Mesenchymal stem cell (in vitro differentiated cells and primary cell): ENCODE measurements around the gene PHPT1.

Source experiments
- DNase-seq: peaks from one replicate; pipeline ENCODE4 v3.0.0-alpha.2; 2013
- H2AFZ ChIP-seq: one replicate; pipeline ENCODE4 v1.6.1; 2013; ENCODE audit warnings: low read depth, mild to moderate bottlenecking, control low read depth, inconsistent platforms, low read length, moderate library complexity
- H2AK5ac ChIP-seq: 2 replicates; pipeline ENCODE4 v1.6.1; 2013; ENCODE audit warnings: low read length, moderate library complexity, mild to moderate bottlenecking, inconsistent platforms; ENCODE audit not compliant: severe bottlenecking
- H2BK120ac ChIP-seq: one replicate; pipeline ENCODE4 v1.6.1; 2013; ENCODE audit warnings: low read depth, mild to moderate bottlenecking, inconsistent platforms, low read length, moderate library complexity
- H2BK12ac ChIP-seq, 2 experiments: one replicate each; pipeline ENCODE4 v1.6.1; 2013; ENCODE audit warnings: inconsistent platforms in 2 of 2, low read length in 2 of 2, mild to moderate bottlenecking in 2 of 2, moderate library complexity in 2 of 2, control low read depth in 1 of 2
- H2BK15ac ChIP-seq: one replicate; pipeline ENCODE4 v1.6.1; 2013; ENCODE audit warnings: mild to moderate bottlenecking, low read depth, inconsistent platforms; ENCODE audit not compliant: poor library complexity, severe bottlenecking
- H2BK5ac ChIP-seq: 2 replicates; pipeline ENCODE4 v1.6.1; 2013; ENCODE audit warnings: low read depth, mild to moderate bottlenecking, low read length, control low read depth, inconsistent platforms; ENCODE audit not compliant: poor library complexity, severe bottlenecking
- H3K14ac ChIP-seq, 2 experiments: one replicate each; pipeline ENCODE4 v1.6.1; 2013; ENCODE audit warnings: inconsistent platforms in 2 of 2, low read length in 2 of 2, control low read depth in 1 of 2, mild to moderate bottlenecking in 1 of 2, moderate library complexity in 1 of 2
- H3K18ac ChIP-seq, 2 experiments: one replicate each; pipeline ENCODE4 v1.6.1; 2013; ENCODE audit warnings: inconsistent platforms in 2 of 2, low read length in 2 of 2, control low read depth in 1 of 2, low read depth in 1 of 2, mild to moderate bottlenecking in 1 of 2
- H3K23ac ChIP-seq, 2 experiments: one replicate each; pipeline ENCODE4 v1.6.1; 2013; ENCODE audit warnings: inconsistent platforms in 2 of 2, low read length in 2 of 2, mild to moderate bottlenecking in 2 of 2, moderate library complexity in 2 of 2, control low read depth in 1 of 2
- H3K27ac ChIP-seq: 2 replicates; pipeline ENCODE4 v1.5.1; 2013; ENCODE audit warnings: mild to moderate bottlenecking, moderate library complexity, low read length, control low read depth, inconsistent platforms; ENCODE audit not compliant: poor library complexity, severe bottlenecking
- H3K27me3 ChIP-seq, 2 experiments: 2 replicates each; pipeline versions ENCODE4 v1.6.1 to v1.7.0; 2013; ENCODE audit warnings: low read length in 2 of 2, mild to moderate bottlenecking in 2 of 2, moderate library complexity in 2 of 2, control low read depth in 1 of 2, inconsistent platforms in 1 of 2; ENCODE audit not compliant: control insufficient read depth in 1 of 2, insufficient read depth in 1 of 2
- H3K36me3 ChIP-seq, 2 experiments: 2 replicates each; pipeline versions ENCODE4 v1.6.1 to v1.7.0; 2013; ENCODE audit warnings: low read length in 2 of 2, control low read depth in 1 of 2, inconsistent platforms in 1 of 2, low read depth in 1 of 2, mild to moderate bottlenecking in 1 of 2; ENCODE audit not compliant: insufficient read depth in 2 of 2, control insufficient read depth in 1 of 2
- H3K4ac ChIP-seq, 2 experiments: one replicate each; pipeline ENCODE4 v1.6.1; 2013; ENCODE audit warnings: inconsistent platforms in 2 of 2, low read length in 2 of 2, mild to moderate bottlenecking in 2 of 2, moderate library complexity in 2 of 2, control low read depth in 1 of 2, low read depth in 1 of 2
- H3K4me1 ChIP-seq: 2 replicates; pipeline ENCODE4 v1.6.1; 2013; ENCODE audit warnings: low read depth, low read length, control low read depth; ENCODE audit not compliant: control insufficient read depth, insufficient read depth
- H3K4me2 ChIP-seq: 2 replicates; pipeline ENCODE4 v1.6.1; 2013; ENCODE audit warnings: low read length, mild to moderate bottlenecking, inconsistent platforms; ENCODE audit not compliant: poor library complexity, severe bottlenecking
- H3K4me3 ChIP-seq, 2 experiments: 2 replicates each; pipeline versions ENCODE4 v1.5.1 to v1.7.0; 2013; ENCODE audit warnings: low read length in 2 of 2, mild to moderate bottlenecking in 2 of 2, control low read depth in 1 of 2, low read depth in 1 of 2; ENCODE audit not compliant: insufficient read depth in 1 of 2
- H3K79me1 ChIP-seq: replicated peaks from 2 replicates; pipeline ENCODE4 v1.6.1; 2013; ENCODE audit warnings: mild to moderate bottlenecking, control low read depth, low read length, inconsistent platforms; ENCODE audit not compliant: poor library complexity, severe bottlenecking
- H3K9ac ChIP-seq: 2 replicates; pipeline ENCODE4 v1.7.0; 2013; ENCODE audit warnings: mild to moderate bottlenecking, low read length, moderate library complexity
- H3K9me3 ChIP-seq: 2 replicates; pipeline ENCODE4 v1.7.0; 2013; ENCODE audit warnings: mild to moderate bottlenecking, low read length; ENCODE audit not compliant: control insufficient read depth
- H4K8ac ChIP-seq: one replicate; pipeline ENCODE4 v1.6.1; 2013; ENCODE audit warnings: inconsistent platforms, mild to moderate bottlenecking, low read length, moderate library complexity
- H4K91ac ChIP-seq: one replicate; pipeline ENCODE4 v1.6.1; 2013; ENCODE audit warnings: mild to moderate bottlenecking, low read length, inconsistent platforms
- WGBS: methylation state at CpG from one replicate; pipeline ENCODE4 v1.1.7; 2013; ENCODE audit warnings: mixed read lengths; 5-methylcytosine and 5-hydroxymethylcytosine counted together

Gene PHPT1

DNA sequence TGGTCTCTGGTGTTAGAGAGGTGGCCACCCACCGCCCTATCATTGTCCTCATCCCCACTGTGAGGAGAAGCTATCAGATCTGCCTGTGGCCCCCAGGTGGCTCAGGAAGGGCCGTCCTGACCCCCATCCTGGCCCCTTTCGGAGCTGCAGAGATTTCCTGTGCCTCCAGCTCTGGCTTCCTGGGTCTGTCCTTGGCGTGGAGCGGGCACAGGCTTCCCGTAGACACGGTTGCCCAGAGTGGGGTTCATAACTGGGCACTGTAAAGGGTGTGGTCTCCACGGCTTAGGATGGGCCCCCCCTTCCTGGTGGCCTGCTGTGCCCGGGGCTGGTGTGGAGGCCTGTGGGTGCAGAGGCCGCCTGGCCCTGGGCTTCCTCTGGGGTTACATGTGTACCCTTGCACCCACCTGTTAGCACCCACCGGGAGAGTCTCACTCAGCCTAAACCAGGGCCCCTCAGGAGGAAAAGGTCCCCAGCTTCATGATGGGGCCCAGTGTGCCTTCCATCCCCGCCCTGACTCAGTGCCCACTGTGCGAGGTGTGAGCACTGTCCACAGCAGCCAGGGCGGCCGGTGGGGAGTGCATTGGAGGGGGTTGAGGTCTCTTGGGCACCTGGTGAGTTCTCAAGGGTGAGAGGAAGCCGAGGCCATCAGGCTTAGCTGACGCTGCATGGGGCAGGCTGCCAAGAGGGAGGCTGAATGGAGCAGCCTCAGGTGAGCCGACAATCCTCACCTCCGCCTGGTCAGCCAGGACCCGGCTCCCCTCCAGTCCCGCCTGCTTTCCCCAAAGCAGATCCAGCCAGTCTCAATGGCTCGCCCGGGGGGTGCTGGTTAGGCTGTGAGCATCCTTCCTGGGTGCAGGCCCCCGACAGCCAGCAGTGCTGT, 22.3 kb upstream of the PHPT1 start:
- Histone ChIP-seq H3K4ac (no peak overlapping the region), H3K36me3 (peaks cover 72 to 96% of the 10 kb centered on the region in 2 experiments), H4K8ac (no peak overlapping the region), H3K4me2 (no peak overlapping the region), H3K27me3 (no peaks in the 10 kb centered on the region), H3K9me3 (no peaks in the 10 kb centered on the region), H3K4me1 (peaks cover 4% of the 10 kb centered on the region), H4K91ac (peak overlapping the region; percentile 15), H2AK5ac (no peak overlapping the region), H3K27ac (no peak overlapping the region), H3K9ac (no peak overlapping the region), H2BK5ac (no peak overlapping the region), H2AFZ (no peak overlapping the region), H2BK12ac (no peak overlapping the region), H3K18ac (no peak overlapping the region), H3K14ac (no peak overlapping the region), H3K23ac (no peak overlapping the region), H2BK120ac (no peak overlapping the region), H3K79me1 (peaks cover 65% of the 10 kb centered on the region), H2BK15ac (no peak overlapping the region), H3K4me3 (no peak overlapping the region)
- 97% methylated on average over 24 of the region's 24 CpGs for WGBS
- DNase-seq, result no peak

GRCh38 chr9:136827794-136828473, 21.3 kb upstream of the PHPT1 start:
- WGBS, result 92% methylated on average over 10 of the region's 14 CpGs
- Histone ChIP-seq H3K14ac (no peak overlapping the region), H2AK5ac (no peak overlapping the region), H3K4me3 (no peak overlapping the region), H2BK5ac (no peak overlapping the region), H3K9me3 (no peaks in the 10 kb centered on the region), H2BK12ac (no peak overlapping the region), H3K4ac (no peak overlapping the region), H2BK15ac (no peak overlapping the region), H4K8ac (no peak overlapping the region), H3K23ac (no peak overlapping the region), H3K27ac (no peak overlapping the region), H2AFZ (no peak overlapping the region), H2BK120ac (no peak overlapping the region), H3K9ac (no peak overlapping the region), H3K79me1 (peaks cover 63% of the 10 kb centered on the region), H3K36me3 (peaks cover 80 to 98% of the 10 kb centered on the region in 2 experiments), H3K27me3 (no peaks in the 10 kb centered on the region), H3K4me2 (no peak overlapping the region), H3K4me1 (peaks cover 5% of the 10 kb centered on the region), H3K18ac (no peak overlapping the region), H4K91ac (no peak overlapping the region)
- DNase-seq, result no peak

GRCh38 chr9:136828474-136829140, 20.6 kb upstream of the PHPT1 start:
- Histone ChIP-seq H2BK5ac (no peak overlapping the region), H3K18ac (no peak overlapping the region), H3K23ac (no peak overlapping the region), H3K36me3 (peaks cover 80 to 96% of the 10 kb centered on the region in 2 experiments), H2BK12ac (peak overlapping the region in 1 of 2 experiments; percentile 43), H3K79me1 (peaks cover 57% of the 10 kb centered on the region), H3K4me3 (no peak overlapping the region), H3K9me3 (no peaks in the 10 kb centered on the region), H3K14ac (no peak overlapping the region), H3K27ac (no peak overlapping the region), H3K9ac (no peak overlapping the region), H4K8ac (no peak overlapping the region), H3K4me2 (no peak overlapping the region), H4K91ac (no peak overlapping the region), H2BK120ac (no peak overlapping the region), H2BK15ac (no peak overlapping the region), H2AFZ (no peak overlapping the region), H3K4ac (no peak overlapping the region), H3K4me1 (peaks cover 5% of the 10 kb centered on the region), H3K27me3 (no peaks in the 10 kb centered on the region), H2AK5ac (no peak overlapping the region)
- no peak for DNase-seq
- WGBS, result 96% methylated on average over 31 of the region's 31 CpGs

GRCh38 chr9:136829412-136829811, 19.8 kb upstream of the PHPT1 start:
- Histone ChIP-seq H3K14ac (no peak overlapping the region), H2AK5ac (no peak overlapping the region), H3K4me2 (no peak overlapping the region), H3K9ac (no peak overlapping the region), H3K27me3 (no peaks in the 10 kb centered on the region), H2BK15ac (no peak overlapping the region), H3K4me3 (no peak overlapping the region), H3K27ac (no peak overlapping the region), H2BK5ac (no peak overlapping the region), H4K91ac (no peak overlapping the region), H2BK12ac (no peak overlapping the region), H2BK120ac (no peak overlapping the region), H3K23ac (no peak overlapping the region), H3K18ac (no peak overlapping the region), H2AFZ (no peak overlapping the region), H3K4me1 (peaks cover 5% of the 10 kb centered on the region), H3K9me3 (no peaks in the 10 kb centered on the region), H4K8ac (no peak overlapping the region), H3K4ac (no peak overlapping the region), H3K36me3 (peaks cover 82 to 92% of the 10 kb centered on the region in 2 experiments), H3K79me1 (peaks cover 55% of the 10 kb centered on the region)
- no peak for DNase-seq
- WGBS, result 98% methylated on average over 14 of the region's 14 CpGs
